HL-60/S4 treated with phorbol 12-myristate 13-acetate at 8.2 ng/mL for 4 days and 3 days (cell line): ENCODE data around the gene MYNN.
"Not testable (repeated sequence)": the region's sequence is repeated elsewhere in the genome, so short reads cannot be mapped to it uniquely, and the experiment has no call there.

Source experiments
- in situ Hi-C: fragments of 300-500 bp; cut with MboI; formaldehyde crosslinking; loops from 2 replicates; pipeline ENCODE4 v1.15.0; 2022; ENCODE audit warnings: low sequenced_read_pairs

The MYNN gene

GRCh38 chr3:169772897-169773816 lies at the start of gene MYNN:
MYNN (plus strand) TSS chr3:169773396; CDS start chr3:169774296, 900 bp downstream.
- in situ Hi-C loops: no loop called here

- in situ Hi-C loops: not testable (repeated sequence)
These were observed 41.3 kb upstream of the MYNN start for GRCh38 chr3:169731857-169732256.

DNA sequence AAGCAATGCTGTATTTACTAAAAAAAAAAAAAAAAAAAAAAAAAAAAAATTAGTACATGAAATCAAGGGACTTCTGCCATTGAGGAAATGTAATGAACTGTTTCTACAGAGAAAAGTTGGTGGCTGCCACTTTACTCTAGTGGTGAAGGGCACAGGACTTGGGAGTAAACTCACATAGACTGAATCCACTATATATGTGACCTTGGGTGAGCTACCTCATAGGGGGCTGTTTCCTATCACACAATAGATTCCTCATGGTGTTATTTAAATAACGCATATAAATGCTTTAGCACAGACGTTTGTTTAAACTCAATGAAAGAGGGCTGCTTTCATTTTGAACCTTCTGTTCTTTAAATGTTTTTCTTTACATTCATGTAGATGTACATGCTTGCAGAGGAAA lies 34.1 kb upstream of the MYNN start:
- in situ Hi-C loops: no loop called here

GRCh38 chr3:169744366-169745054 lies 28.7 kb upstream of the MYNN start:
- in situ Hi-C loops: no loop called here

DNA sequence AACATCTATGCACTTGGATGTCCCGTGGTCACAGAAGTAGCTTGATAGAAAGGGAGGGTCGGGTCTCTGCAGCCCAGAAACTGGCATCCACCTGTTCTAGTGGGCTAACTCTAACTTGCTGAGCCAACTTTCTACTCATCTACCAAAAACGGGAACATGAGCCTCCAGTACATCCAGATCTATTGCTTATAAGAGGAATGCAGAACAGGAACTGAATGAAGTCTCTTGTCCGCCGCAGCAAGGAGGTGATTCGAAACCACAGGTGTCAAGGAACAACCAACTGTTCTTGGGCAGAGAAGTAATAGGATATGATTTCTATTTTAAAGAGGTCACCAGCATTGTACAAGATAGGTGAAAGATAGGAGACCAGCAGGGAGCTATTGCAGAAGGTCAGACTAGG lies 26.3 kb upstream of the MYNN start:
- in situ Hi-C loops: no loop called here

DNA sequence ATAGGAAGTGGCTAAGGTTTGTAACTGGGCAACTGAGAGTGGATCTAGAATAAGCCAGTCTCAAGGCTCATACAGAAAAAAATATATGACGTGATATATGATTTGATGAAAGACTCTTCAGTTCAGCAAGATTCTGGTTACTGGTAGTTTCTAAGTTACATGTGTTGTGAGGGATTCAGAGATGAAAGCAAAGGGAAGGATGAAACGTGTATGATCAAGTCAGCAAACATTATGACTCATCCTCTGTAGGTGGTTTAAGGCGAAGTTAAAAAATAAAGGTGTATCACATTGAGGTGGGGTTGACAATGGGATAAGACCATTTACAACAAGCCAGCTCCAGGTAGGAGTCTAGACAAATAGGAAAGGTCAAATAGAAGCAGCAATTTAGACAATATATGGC lies 24.5 kb upstream of the MYNN start:
- in situ Hi-C loops: no loop called here

DNA sequence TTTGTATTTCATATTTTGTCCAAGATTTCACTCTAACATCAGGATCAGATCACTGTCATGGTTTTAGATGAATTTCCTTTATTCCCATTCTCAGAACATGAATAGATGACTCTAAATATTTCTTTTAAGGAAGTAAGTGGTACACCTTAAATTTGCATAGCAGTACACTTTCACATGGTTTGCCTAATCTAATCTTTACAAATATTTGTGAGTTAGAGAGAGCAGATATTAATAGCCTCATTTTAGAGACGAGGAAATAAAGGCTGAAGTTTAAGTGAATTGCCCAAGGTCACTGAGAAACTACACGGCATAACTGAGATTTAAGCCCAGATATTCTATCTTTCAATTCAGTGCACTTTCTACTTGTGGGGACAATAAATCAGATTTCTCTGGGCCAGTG lies 22.5 kb upstream of the MYNN start:
- in situ Hi-C loops: no loop called here

- in situ Hi-C loops: no loop called here
These were observed 21.3 kb upstream of the MYNN start for GRCh38 chr3:169751875-169752274.

DNA sequence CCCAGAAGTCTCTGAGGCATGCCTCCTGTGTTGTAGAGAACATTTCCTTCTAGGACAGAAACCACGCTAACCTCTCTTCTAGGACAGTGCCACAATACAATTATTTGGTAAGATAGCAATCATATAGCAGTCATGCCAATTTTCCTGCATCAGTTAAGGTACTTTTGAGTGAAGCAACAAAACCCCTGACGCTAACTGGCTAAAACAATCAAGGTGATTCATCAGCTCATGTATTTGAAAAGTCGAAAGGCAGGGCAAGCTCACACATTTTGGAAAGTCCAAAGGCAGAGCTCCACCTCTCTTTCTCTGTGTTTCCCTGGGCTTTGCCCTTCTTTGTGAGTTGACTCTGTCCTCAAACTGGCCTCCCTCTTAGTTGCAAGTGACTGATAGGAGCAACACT lies 18.5 kb upstream of the MYNN start:
- in situ Hi-C loops: no loop called here

DNA sequence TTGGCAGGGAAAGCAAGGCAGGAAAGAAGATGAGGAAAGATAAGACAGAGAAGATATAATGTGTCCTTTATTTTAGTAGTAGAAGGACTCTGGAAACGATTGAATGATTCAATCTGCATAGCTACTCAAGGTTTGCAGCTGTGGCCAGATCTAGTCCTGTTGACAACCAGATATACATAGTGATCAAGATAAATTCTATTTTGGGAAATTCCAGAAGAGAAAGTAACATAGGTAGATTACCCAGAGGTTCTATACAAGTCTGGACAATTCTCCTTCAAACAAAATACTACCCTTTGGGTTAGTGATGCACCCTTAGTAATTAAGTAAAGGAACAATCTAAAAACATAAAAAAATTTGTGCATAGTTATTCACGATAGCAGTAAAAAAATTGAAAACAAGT lies 17.7 kb upstream of the MYNN start:
- in situ Hi-C loops: no loop called here

DNA sequence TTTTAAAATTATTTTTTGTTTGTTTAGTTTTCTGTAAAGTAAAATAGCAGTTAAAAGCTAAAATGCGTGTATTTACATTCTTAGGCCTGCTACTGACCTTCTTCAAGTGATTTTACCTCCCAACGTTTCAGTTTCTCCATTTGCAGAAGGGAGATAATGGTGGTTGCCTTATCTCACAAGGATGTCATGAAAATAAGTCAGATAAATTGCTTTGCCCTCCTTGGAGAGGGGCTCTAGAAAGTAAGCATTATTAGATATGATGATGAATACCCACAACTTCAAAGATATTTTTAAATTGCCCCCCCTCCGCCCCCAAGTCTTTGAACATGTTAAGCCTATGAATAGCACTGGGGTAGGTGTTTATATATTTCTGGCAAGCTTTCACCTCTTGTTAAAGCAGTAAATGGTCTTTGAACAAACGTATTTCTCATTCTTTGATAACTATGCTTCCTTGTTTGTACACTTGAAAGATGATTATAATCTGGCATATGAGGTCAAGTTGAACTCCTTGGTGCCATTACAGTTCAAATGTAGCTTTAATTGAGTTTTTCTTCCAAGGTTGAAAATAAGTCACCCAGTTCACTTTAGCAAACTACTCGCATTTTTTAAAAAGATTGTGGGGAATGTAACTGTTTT lies 14.7 kb upstream of the MYNN start:
- in situ Hi-C loops: no loop called here

DNA sequence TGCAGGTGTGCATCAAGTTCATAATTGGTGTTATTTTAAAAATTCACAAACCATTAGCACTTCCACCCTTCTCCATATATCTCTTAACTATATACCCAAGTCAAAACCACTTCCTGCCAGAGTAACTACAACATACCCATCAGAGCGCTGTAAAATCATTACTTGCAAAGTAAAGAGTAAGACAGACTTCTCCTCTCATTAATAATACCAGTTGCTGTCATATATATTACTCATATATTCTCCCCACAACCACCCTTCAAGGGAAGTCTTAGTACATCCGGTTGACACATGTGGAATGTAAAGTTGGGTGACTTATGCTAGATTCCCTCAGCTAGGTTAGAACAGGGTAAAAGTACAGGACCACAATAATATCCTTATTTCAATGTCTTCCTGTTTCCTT lies 13.9 kb upstream of the MYNN start:
- in situ Hi-C loops: no loop called here

GRCh38 chr3:169760479-169760878 lies 12.7 kb upstream of the MYNN start:
- in situ Hi-C loops: no loop called here

DNA sequence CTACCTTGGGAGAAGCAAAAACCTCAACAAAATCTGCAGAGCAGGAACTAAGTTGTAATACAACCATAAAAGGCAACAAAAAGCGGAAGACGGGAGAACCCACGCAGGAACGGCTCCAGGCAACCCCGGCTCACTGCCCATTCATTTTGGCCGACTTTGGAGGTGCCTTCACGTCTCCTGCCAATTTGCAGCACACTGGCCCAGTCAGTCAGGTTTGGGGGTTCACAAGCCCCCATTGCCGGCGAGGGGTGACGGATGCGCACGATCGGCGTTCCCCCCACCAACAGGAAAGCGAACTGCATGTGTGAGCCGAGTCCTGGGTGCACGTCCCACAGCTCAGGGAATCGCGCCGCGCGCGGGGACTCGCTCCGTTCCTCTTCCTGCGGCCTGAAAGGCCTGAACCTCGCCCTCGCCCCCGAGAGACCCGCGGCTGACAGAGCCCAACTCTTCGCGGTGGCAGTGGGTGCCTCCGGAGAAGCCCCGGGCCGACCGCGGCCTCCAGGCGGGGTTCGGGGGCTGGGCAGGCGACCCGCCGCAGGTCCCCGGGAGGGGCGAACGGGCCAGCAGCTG lies 8.8 kb upstream of the MYNN start:
- in situ Hi-C loops: no loop called here

GRCh38 chr3:169764882-169765612 lies 8.1 kb upstream of the MYNN start, which contains the start of gene TERC:
TERC (minus strand) TSS chr3:169765060.
- in situ Hi-C loops: no loop called here

DNA sequence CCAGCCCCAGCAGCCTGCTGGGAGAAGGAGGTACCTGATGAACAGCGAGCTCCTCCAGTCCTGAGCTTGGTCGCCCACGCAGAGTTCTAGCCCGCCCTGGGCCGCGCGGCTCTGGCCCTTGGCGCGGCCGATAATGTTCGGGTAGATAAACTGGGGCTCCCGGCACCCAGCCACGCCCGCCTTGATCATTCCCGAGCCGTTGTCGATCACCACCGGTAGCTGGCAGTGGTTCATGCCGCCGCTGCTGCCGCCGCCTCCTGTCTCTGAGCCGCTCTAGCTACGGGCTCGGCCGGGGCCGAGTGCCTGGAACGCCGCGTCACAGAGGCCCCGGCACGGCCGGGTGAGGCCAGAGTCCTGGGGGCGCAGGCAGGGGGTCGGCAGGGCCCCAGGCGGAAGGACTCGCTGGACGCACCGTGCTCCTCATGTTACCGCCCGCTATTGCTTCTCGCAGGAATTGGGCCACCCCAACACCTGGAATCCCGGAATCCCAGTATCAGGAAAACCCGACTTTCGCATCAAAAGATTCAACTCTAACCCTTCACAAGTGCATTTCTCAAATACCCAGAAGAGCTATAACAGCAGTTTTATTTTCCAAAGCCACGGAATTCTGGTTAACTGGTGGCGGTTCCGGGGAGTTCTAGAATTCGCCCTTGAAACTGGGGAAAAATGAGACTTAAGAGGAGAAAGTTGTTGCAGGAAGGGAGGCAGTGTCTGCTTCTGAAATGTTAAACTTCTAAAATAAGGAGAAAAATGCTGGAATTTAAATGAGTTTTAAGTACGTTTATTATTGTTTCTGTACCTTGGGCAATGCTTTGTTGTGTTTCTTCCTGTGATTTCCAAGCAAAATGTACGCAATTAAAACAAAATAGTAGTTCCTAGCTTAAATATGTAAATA lies 3.7 kb upstream of the MYNN start, which contains the start of gene ACTRT3:
Gene ACTRT3 (minus strand): TSS at position 275 of the 895 bp plus-strand sequence. CDS start 41 bp downstream, at position 234.
- in situ Hi-C loops: no loop called here

DNA sequence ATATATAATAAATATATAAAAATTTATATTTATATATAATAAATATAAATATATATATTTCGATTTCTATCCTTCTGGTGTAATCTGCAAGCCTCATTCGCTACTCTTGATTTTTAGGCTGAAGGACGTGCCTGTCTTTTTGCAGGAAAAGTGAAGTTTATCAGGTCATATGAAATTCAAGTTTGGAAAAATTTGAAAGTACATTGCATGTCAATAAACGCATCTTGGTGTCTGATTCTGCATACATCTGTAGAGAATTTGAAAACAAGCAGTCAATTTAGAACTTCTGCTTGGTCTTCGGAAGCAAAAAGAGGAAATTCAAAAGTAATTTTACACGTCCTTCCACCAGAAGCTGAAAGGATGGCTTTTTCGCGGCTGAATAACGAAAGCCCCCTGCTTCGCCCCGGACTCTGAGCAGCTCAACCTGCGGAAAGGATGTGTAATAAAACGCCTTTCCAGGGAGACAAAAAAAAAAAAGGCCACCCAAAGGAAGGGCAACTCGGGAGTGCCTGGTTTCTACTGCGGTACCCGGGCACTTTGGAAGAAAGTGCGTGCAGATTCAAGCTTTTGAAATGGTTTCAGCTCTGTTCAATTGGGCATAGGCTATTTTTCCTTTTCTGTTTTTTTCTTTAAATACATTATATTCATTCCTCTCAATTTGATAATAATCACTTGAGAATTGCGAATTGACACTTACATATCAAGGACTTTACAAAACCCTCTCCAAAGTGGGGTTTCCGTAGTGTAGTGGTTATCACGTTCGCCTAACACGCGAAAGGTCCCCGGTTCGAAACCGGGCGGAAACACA lies 1.5 kb upstream of the MYNN start:
- in situ Hi-C loops: no loop called here

- in situ Hi-C loops: no loop called here
These were observed 795 bp upstream of the MYNN start for GRCh38 chr3:169772305-169772896.
